Neural crest cell (in vitro differentiated cells): ENCODE results near the gene THSD1. TPM values are rescaled to one million over a fixed set of nuclear protein-coding genes. Genes with fewer than 3 reads are reported as not detected.

Experiments
- DNase-seq: peaks from one replicate; pipeline ENCODE4 v3.0.0; 2021; ENCODE audit warnings: low read depth, mixed read lengths, low spot score
- H3K27ac Mint-ChIP-seq: one replicate; pipeline ENCODE4 v1.8.0; 2021; ENCODE audit warnings: mild to moderate bottlenecking, mixed read lengths; ENCODE audit not compliant: unreplicated experiment
- H3K27me3 Mint-ChIP-seq: 2 replicates; pipeline ENCODE4 v1.8.0; 2021; ENCODE audit warnings: low read depth, mild to moderate bottlenecking, mixed read lengths
- H3K36me3 Mint-ChIP-seq: 2 replicates; pipeline ENCODE4 v1.8.0; 2021; ENCODE audit warnings: low read depth, mild to moderate bottlenecking, mixed read lengths
- H3K4me1 Mint-ChIP-seq: 2 replicates; pipeline ENCODE4 v1.8.0; 2021; ENCODE audit warnings: mixed read lengths
- H3K4me3 Mint-ChIP-seq: one replicate; pipeline ENCODE4 v1.8.0; 2021; ENCODE audit warnings: mild to moderate bottlenecking, mixed read lengths
- H3K9me3 Mint-ChIP-seq: 2 replicates; pipeline ENCODE4 v1.8.0; 2021; ENCODE audit warnings: mixed read lengths
- CTCF ChIP-seq: fragments of 200-600 bp; sonication (generic); conservative IDR thresholded peaks from 2 replicates; pipeline ENCODE4 v1.5.0; 2021; ENCODE audit warnings: antibody characterized with exemption, mild to moderate bottlenecking
- total RNA-seq: library from RNA; stranded (reverse); gene quantifications from 2 replicates; pipeline ENCODE4 v1.2.1, GENCODE V29; 2021

THSD1 gene
- total RNA-seq, 1 donor from 2014 or later, result 0.75 TPM

GRCh38 chr13:52451135-52451804 is 45.3 kb upstream of the THSD1 start:
- H3K4me1 Mint-ChIP-seq, result peaks cover 46% of the 10 kb centered on the region
- no peaks in the 10 kb centered on the region for H3K27me3 Mint-ChIP-seq
- H3K9me3 Mint-ChIP-seq, result no peaks in the 10 kb centered on the region
- H3K27ac Mint-ChIP-seq, result no peak overlapping the region
- no peak for TF ChIP-seq CTCF
- DNase-seq, result no peak
- peaks cover 3% of the 10 kb centered on the region for H3K36me3 Mint-ChIP-seq
- peak overlapping the region; percentile 87 for H3K4me3 Mint-ChIP-seq

- Mint-ChIP-seq H3K4me3 (peak overlapping the region; percentile 87), H3K27ac (no peak overlapping the region), H3K4me1 (peaks cover 42% of the 10 kb centered on the region), H3K9me3 (no peaks in the 10 kb centered on the region), H3K27me3 (no peaks in the 10 kb centered on the region), H3K36me3 (no peaks in the 10 kb centered on the region)
- TF ChIP-seq CTCF, result no peak
- no peak for DNase-seq
Measured at GRCh38 chr13:52450793-52451116, 44.8 kb upstream of the THSD1 start.

- Mint-ChIP-seq H3K27ac (peak within 1 kb of the TSS; percentile 98), H3K4me3 (peak within 1 kb of the TSS; percentile 89), H3K27me3 (no peaks in the 10 kb centered on the region), H3K9me3 (no peaks in the 10 kb centered on the region), H3K36me3 (no peaks in the 10 kb centered on the region), H3K4me1 (peaks cover 41% of the 10 kb centered on the region)
- TF ChIP-seq CTCF, result peak; percentile 100
- peak; percentile 98 for DNase-seq
Measured at GRCh38 chr13:52450012-52450792, 44.2 kb upstream of the THSD1 start, which contains the start of gene VPS36. Gene VPS36, minus strand, starts transcription at chr13:52450634. Its CDS starts 40 bp downstream, at chr13:52450594.

GRCh38 chr13:52449331-52450011 is 43.5 kb upstream of the THSD1 start:
- Mint-ChIP-seq H3K27me3 (no peaks in the 10 kb centered on the region), H3K9me3 (no peaks in the 10 kb centered on the region), H3K27ac (peak overlapping the region; percentile 85), H3K4me1 (peaks cover 33% of the 10 kb centered on the region), H3K4me3 (peak overlapping the region; percentile 89), H3K36me3 (no peaks in the 10 kb centered on the region)
- no peak for TF ChIP-seq CTCF
- DNase-seq, result no peak

- TF ChIP-seq CTCF, result no peak
- Mint-ChIP-seq H3K27me3 (no peaks in the 10 kb centered on the region), H3K4me3 (peak overlapping the region; percentile 87), H3K9me3 (no peaks in the 10 kb centered on the region), H3K4me1 (peaks cover 26% of the 10 kb centered on the region), H3K27ac (no peak overlapping the region), H3K36me3 (no peaks in the 10 kb centered on the region)
- no peak for DNase-seq
Measured at GRCh38 chr13:52447815-52448552, 42.0 kb upstream of the THSD1 start.
